HG02938 (cell line): ENCODE data around the gene SPART.

Source experiments
- ATAC-seq: cut with Tn5 transposase; IDR thresholded peaks from one replicate; pipeline ENCODE4 v1.9.1; 2021; ENCODE audit warnings: mild to moderate bottlenecking, moderate library complexity; ENCODE audit not compliant: unreplicated experiment

SPART gene

GRCh38 chr13:36258831-36259230 is 87.4 kb downstream of the SPART start:
- no peak for ATAC-seq
